OCI-LY7 (cell line): ENCODE measurements around the gene SMC4. TPM values are rescaled to one million over a fixed set of nuclear protein-coding genes. Genes with fewer than 3 reads are reported as not detected.

ENCODE experiments used
- BruUV-seq: library from RNA; stranded (reverse); fragments of 400-500 nt; replicated peaks from 2 replicates; lab custom pipeline; 2021; lab: Mats Ljungman, UMichigan
- CTCF ChIA-PET: fragments of 300-600 bp; sonication (Branson Sonifier 250); formaldehyde crosslinking; loops from one replicate; lab custom pipeline; 2022; ENCODE audit warnings: antibody characterized with exemption; ENCODE audit not compliant: unreplicated experiment; lab: Charles Lee
- POLR2A ChIA-PET: fragments of 300-600 bp; sonication (Branson Sonifier 250); formaldehyde crosslinking; loops from one replicate; lab custom pipeline; 2022; ENCODE audit warnings: antibody characterized with exemption; lab: Charles Lee
- DNase-seq: peaks from one replicate; pipeline ENCODE4 v3.0.0-alpha.2; 2015; ENCODE audit warnings: low spot score
- H2AFZ ChIP-seq: fragments of 200-600 bp; sonication (generic), shearing (Covaris generic); 2 replicates; pipeline ENCODE4 v1.6.1; 2014; ENCODE audit warnings: mild to moderate bottlenecking, antibody characterized with exemption, low read length, moderate library complexity
- H3K27ac ChIP-seq: fragments of 200-600 bp; sonication (generic); 2 replicates; pipeline ENCODE4 v1.5.1; 2014; ENCODE audit warnings: mixed run types, low read depth, mild to moderate bottlenecking, moderate library complexity, low read length, inconsistent platforms; ENCODE audit not compliant: poor library complexity, severe bottlenecking
- H3K36me3 ChIP-seq: fragments of 200-600 bp; sonication (generic); 2 replicates; pipeline ENCODE4 v1.6.1; 2014; ENCODE audit warnings: mild to moderate bottlenecking, antibody characterized with exemption, low read length, moderate library complexity, mixed read lengths; ENCODE audit not compliant: insufficient read depth
- H3K4me1 ChIP-seq: fragments of 200-600 bp; sonication (generic); 2 replicates; pipeline ENCODE4 v1.5.1; 2014; ENCODE audit warnings: mild to moderate bottlenecking, low read length; ENCODE audit not compliant: insufficient read depth, poor library complexity, severe bottlenecking
- H3K4me2 ChIP-seq: fragments of 200-600 bp; sonication (generic); 2 replicates; pipeline ENCODE4 v1.6.1; 2014; ENCODE audit warnings: mild to moderate bottlenecking, low read length
- H3K4me3 ChIP-seq: fragments of 200-600 bp; sonication (generic); 2 replicates; pipeline ENCODE4 v1.5.1; 2014; ENCODE audit warnings: mild to moderate bottlenecking, low read depth, low read length; ENCODE audit not compliant: poor library complexity, severe bottlenecking
- H3K79me2 ChIP-seq: fragments of 200-600 bp; sonication (generic); 2 replicates; pipeline ENCODE4 v1.6.1; 2016; ENCODE audit warnings: low read depth, mild to moderate bottlenecking, low read length, moderate library complexity, mixed read lengths; ENCODE audit not compliant: insufficient read depth
- H3K9me2 ChIP-seq: fragments of 200-600 bp; sonication (generic); 2 replicates; pipeline ENCODE4 v1.6.1; 2016; ENCODE audit warnings: mild to moderate bottlenecking, low read length, mixed read lengths; ENCODE audit not compliant: insufficient read depth
- H3K9me3 ChIP-seq: fragments of 200-600 bp; sonication (generic); 2 replicates; pipeline ENCODE4 v1.6.1; 2014; ENCODE audit warnings: mild to moderate bottlenecking, mixed run types, low read length, mixed read lengths
- H4K20me1 ChIP-seq: fragments of 200-600 bp; sonication (generic); 2 replicates; pipeline ENCODE4 v1.6.1; 2014; ENCODE audit warnings: mild to moderate bottlenecking, antibody characterized with exemption, low read length, moderate library complexity, mixed read lengths; ENCODE audit not compliant: insufficient read depth
- EZH2phosphoT487 ChIP-seq: fragments of 200-600 bp; sonication (generic); IDR thresholded peaks from 2 replicates; pipeline ENCODE4 v1.6.1; 2018; ENCODE audit warnings: low read depth, borderline replicate concordance, mild to moderate bottlenecking, mixed run types, antibody characterized with exemption, low read length, moderate library complexity, mixed read lengths
- intact Hi-C: fragments of 100-400 bp; cut with micrococcal nuclease; formaldehyde crosslinking; loops from one replicate; pipeline ENCODE4 v1.10.0; 2022; ENCODE audit not compliant: unreplicated experiment
- total RNA-seq, 2 experiments: library from RNA; depleted of rRNA in 1 of 2; stranded (reverse); fragments of >200 nt in 1 of 2; shearing (Covaris generic) in 1 of 2; gene quantifications; 2 replicates each; pipeline ENCODE4 v1.2.3, GENCODE V29; 2014 to 2022
- TF ChIP-seq, protein P1 (sequence below): fragments of 200-600 bp; sonication (generic); conservative IDR thresholded peaks from 2 replicates; pipeline ENCODE4 v1.5.1; 2014; ENCODE audit warnings: mild to moderate bottlenecking, antibody characterized with exemption, low read length, moderate library complexity, mixed read lengths

The SMC4 gene
- total RNA-seq, 2 experiments from 2014 or later, result 316 to 352 TPM

GRCh38 chr3:160475153-160475552 lies 75.7 kb downstream of the SMC4 start:
- Histone ChIP-seq H3K4me1 (no peaks in the 10 kb centered on the region), H3K4me2 (no peak overlapping the region), H3K9me3 (0 out of 2 replicates have a peak, but pooled peaks cover 5% of the 10 kb centered on the region), H3K4me3 (no peak overlapping the region), H3K27ac (no peak overlapping the region), H3K9me2 (no peaks in the 10 kb centered on the region), H2AFZ (no peak overlapping the region), H3K79me2 (no peaks in the 10 kb centered on the region), H4K20me1 (no peaks in the 10 kb centered on the region), H3K36me3 (no peaks in the 10 kb centered on the region)
- intact Hi-C loops, result no loop called here
- ChIA-PET POLR2A (no interaction called here), CTCF (no interaction called here)
- no TSS peak for BruUV-seq
- TF ChIP-seq, protein P1, sequence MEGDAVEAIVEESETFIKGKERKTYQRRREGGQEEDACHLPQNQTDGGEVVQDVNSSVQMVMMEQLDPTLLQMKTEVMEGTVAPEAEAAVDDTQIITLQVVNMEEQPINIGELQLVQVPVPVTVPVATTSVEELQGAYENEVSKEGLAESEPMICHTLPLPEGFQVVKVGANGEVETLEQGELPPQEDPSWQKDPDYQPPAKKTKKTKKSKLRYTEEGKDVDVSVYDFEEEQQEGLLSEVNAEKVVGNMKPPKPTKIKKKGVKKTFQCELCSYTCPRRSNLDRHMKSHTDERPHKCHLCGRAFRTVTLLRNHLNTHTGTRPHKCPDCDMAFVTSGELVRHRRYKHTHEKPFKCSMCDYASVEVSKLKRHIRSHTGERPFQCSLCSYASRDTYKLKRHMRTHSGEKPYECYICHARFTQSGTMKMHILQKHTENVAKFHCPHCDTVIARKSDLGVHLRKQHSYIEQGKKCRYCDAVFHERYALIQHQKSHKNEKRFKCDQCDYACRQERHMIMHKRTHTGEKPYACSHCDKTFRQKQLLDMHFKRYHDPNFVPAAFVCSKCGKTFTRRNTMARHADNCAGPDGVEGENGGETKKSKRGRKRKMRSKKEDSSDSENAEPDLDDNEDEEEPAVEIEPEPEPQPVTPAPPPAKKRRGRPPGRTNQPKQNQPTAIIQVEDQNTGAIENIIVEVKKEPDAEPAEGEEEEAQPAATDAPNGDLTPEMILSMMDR, result no peak
- TF ChIP-seq EZH2phosphoT487, result no peak
- no peak for DNase-seq

- H3K9me2 ChIP-seq, result no peaks in the 10 kb centered on the region
- no peak overlapping the region for H2AFZ ChIP-seq
- BruUV-seq, result no TSS peak
- no peaks in the 10 kb centered on the region for H4K20me1 ChIP-seq
- H3K79me2 ChIP-seq, result no peaks in the 10 kb centered on the region
- 0 out of 2 replicates have a peak, but pooled peaks cover 3% of the 10 kb centered on the region for H3K9me3 ChIP-seq
- no peak overlapping the region for H3K27ac ChIP-seq
- TF ChIP-seq, protein P1, result no peak
- no peak for TF ChIP-seq EZH2phosphoT487
- no peak overlapping the region for H3K4me2 ChIP-seq
- no peak for DNase-seq
- no peak overlapping the region for H3K4me3 ChIP-seq
- POLR2A ChIA-PET, result no interaction called here
- intact Hi-C loops, result no loop called here
- CTCF ChIA-PET, result interaction anchor here (0.6 kb wide), 1 partner anchor 737 kb away, joined by 3 read pairs; no protein-coding TSS in a partner anchor
- H3K4me1 ChIP-seq, result no peaks in the 10 kb centered on the region
- H3K36me3 ChIP-seq, result no peaks in the 10 kb centered on the region
Observed at GRCh38 chr3:160475884-160476283, 76.4 kb downstream of the SMC4 start.

GRCh38 chr3:160477750-160478149 lies 78.3 kb downstream of the SMC4 start:
- Histone ChIP-seq H3K36me3 (no peaks in the 10 kb centered on the region), H3K4me3 (no peak overlapping the region), H3K4me1 (no peaks in the 10 kb centered on the region), H3K79me2 (no peaks in the 10 kb centered on the region), H3K9me2 (no peaks in the 10 kb centered on the region), H3K4me2 (no peak overlapping the region), H2AFZ (no peak overlapping the region), H3K9me3 (no peaks in the 10 kb centered on the region), H3K27ac (no peak overlapping the region), H4K20me1 (no peaks in the 10 kb centered on the region)
- CTCF ChIA-PET, result no interaction called here
- intact Hi-C loops, result no loop called here
- TF ChIP-seq, protein P1, result no peak
- no peak for TF ChIP-seq EZH2phosphoT487
- POLR2A ChIA-PET, result interaction anchor here (0.5 kb wide), 1 partner anchor 122 kb away, joined by 3 read pairs; no protein-coding TSS in a partner anchor
- BruUV-seq, result no TSS peak
- DNase-seq, result no peak
